ENCODE measurements around the gene ATP11B.

DNA sequence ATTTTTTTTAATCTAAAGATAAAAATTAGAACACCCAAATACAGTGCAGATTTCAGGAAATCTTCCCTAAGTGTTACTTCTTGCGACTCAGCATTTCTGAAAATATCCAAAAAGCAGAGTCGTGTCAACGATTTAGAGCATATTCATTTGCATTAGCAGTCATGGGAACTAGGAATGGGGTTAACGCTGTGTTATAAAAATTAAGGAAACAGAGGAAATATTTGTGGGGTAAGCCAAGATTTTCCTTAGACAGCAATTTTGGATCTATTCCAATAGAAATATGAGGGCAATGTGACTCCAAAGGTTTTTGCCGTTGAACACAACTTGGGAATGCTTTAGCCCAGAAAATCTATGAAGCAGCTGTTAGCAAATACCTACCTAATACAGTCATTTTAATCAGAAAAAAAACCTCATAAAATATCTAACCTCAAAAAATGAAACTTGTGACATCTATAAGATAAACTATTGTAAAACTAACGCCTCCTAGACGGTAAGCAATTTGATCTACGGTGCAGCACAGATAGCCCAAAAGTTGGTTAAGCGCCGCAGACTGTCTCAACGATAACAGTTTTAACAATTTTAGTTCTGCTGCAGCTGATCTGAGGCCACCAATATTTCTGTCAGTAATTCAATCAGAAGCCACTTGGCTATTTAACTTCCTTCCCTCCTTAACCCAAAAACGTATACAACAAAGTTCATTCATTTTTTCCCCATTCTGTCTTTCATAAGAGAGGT lies 5.8 kb upstream of the ATP11B start:
- TF ChIP-seq, protein P1, sequence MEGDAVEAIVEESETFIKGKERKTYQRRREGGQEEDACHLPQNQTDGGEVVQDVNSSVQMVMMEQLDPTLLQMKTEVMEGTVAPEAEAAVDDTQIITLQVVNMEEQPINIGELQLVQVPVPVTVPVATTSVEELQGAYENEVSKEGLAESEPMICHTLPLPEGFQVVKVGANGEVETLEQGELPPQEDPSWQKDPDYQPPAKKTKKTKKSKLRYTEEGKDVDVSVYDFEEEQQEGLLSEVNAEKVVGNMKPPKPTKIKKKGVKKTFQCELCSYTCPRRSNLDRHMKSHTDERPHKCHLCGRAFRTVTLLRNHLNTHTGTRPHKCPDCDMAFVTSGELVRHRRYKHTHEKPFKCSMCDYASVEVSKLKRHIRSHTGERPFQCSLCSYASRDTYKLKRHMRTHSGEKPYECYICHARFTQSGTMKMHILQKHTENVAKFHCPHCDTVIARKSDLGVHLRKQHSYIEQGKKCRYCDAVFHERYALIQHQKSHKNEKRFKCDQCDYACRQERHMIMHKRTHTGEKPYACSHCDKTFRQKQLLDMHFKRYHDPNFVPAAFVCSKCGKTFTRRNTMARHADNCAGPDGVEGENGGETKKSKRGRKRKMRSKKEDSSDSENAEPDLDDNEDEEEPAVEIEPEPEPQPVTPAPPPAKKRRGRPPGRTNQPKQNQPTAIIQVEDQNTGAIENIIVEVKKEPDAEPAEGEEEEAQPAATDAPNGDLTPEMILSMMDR (conservative IDR thresholded peaks at IDR 0.05; ENCODE audit: low read length), result 0 out of 2 replicates have a peak, but pooled peaks have one; percentile 15
- no peak for TF ChIP-seq EZH2phosphoT487 (IDR thresholded peaks at IDR 0.05; ENCODE audit: borderline replicate concordance, low read depth, low read length)

All from OCI-LY7 (cell line).